T-helper 22 cell (primary cell): ENCODE measurements around the gene NUDT8.
A peak's percentile ranks its signal among the peaks of the same experiment; 100 is the strongest.
"Not testable (repeated sequence)": the region's sequence is repeated elsewhere in the genome, so short reads cannot be mapped to it uniquely, and the experiment has no call there.

Source experiments
- DNase-seq: peaks from one replicate; pipeline ENCODE4 v3.0.0-alpha.2; 2020; ENCODE audit warnings: low read depth

The NUDT8 gene

GRCh38 chr11:67588899-67589415 is 40.8 kb downstream of the NUDT8 start:
- not testable (repeated sequence) for DNase-seq

DNA sequence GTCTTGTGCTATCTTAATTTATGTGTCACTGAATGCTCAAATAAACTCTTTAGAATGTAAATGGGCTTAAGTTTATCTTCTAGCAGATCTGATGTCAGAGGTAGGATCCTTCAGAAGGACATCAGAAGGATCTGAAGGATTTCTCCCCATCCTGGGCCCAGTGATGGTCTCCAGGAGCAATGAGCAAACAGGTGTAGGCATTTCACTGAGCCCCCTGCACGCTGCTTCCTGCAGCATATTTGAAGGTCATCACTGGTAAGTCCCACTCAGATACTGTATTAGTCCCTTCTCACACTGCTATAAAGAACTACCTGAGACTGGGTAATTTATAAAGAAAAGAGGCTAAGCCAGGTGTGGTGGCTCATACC is 41.6 kb downstream of the NUDT8 start:
- no peak for DNase-seq

GRCh38 chr11:67586568-67587250 is 43.0 kb downstream of the NUDT8 start:
- DNase-seq: no peak

DNA sequence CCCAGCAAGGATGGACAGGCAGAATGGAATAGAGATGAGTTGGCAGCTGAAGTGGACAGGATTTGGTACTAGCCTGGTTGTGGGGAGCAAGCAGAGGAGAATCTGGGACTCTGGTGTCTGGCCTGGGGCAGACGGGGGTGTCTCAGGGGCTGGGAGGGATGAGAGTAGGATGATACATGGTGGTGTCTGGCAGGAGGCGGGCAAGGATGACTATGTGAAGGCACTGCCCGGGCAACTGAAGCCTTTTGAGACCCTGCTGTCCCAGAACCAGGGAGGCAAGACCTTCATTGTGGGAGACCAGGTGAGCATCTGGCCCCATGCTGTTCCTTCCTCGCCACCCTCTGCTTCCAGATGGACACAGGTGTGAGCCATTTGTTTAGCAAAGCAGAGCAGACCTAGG is 43.8 kb downstream of the NUDT8 start:
- no peak for DNase-seq

- no peak for DNase-seq
Observed at GRCh38 chr11:67584881-67585873, 44.6 kb downstream of the NUDT8 start.

DNA sequence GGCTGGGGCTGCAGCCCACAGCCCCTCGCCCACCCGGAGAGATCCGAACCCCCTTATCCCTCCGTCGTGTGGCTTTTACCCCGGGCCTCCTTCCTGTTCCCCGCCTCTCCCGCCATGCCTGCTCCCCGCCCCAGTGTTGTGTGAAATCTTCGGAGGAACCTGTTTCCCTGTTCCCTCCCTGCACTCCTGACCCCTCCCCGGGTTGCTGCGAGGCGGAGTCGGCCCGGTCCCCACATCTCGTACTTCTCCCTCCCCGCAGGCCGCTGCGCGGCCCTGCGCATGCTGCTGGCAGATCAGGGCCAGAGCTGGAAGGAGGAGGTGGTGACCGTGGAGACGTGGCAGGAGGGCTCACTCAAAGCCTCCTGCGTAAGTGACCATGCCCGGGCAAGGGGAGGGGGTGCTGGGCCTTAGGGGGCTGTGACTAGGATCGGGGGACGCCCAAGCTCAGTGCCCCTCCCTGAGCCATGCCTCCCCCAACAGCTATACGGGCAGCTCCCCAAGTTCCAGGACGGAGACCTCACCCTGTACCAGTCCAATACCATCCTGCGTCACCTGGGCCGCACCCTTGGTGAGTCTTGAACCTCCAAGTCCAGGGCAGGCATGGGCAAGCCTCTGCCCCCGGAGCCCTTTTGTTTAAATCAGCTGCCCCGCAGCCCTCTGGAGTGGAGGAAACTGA is 45.4 kb downstream of the NUDT8 start:
- DNase-seq: no peak

DNA sequence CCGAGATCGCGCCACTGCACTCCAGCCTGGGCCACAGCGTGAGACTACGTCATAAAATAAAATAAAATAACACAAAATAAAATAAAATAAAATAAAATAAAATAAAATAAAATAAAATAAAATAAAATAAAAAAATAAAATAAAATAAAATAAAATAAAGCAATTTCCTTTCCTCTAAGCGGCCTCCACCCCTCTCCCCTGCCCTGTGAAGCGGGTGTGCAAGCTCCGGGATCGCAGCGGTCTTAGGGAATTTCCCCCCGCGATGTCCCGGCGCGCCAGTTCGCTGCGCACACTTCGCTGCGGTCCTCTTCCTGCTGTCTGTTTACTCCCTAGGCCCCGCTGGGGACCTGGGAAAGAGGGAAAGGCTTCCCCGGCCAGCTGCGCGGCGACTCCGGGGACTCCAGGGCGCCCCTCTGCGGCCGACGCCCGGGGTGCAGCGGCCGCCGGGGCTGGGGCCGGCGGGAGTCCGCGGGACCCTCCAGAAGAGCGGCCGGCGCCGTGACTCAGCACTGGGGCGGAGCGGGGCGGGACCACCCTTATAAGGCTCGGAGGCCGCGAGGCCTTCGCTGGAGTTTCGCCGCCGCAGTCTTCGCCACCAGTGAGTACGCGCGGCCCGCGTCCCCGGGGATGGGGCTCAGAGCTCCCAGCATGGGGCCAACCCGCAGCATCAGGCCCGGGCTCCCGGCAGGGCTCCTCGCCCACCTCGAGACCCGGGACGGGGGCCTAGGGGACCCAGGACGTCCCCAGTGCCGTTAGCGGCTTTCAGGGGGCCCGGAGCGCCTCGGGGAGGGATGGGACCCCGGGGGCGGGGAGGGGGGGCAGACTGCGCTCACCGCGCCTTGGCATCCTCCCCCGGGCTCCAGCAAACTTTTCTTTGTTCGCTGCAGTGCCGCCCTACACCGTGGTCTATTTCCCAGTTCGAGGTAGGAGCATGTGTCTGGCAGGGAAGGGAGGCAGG is 46.2 kb downstream of the NUDT8 start, which contains the start of gene GSTP1:
TSS of gene GSTP1 (plus strand) at position 566 of the 958 bp plus-strand sequence. CDS start at position 598, 32 bp downstream.
- peak; percentile 65 for DNase-seq

- no peak for DNase-seq
Observed at GRCh38 chr11:67582011-67582410, 47.7 kb downstream of the NUDT8 start.

DNA sequence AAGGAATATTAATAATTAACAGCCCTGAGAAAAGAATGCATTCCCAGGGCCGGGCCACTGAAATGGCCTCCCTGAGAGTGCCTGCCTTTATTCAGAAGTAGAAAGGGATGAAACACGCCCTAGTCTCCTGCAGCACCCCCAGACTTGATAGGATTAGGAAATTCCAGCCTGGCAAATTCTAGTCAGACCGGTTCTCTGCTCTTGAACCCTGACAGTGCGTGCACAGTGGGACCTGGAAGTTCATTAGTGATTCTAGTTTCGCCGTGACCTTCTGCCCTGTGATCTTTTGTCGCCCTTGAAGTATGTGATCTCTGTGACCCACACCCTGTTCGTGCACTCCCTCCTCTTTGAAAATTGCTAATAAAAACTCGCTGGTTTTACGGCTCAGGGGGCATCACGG is 48.3 kb downstream of the NUDT8 start:
- DNase-seq: no peak

DNA sequence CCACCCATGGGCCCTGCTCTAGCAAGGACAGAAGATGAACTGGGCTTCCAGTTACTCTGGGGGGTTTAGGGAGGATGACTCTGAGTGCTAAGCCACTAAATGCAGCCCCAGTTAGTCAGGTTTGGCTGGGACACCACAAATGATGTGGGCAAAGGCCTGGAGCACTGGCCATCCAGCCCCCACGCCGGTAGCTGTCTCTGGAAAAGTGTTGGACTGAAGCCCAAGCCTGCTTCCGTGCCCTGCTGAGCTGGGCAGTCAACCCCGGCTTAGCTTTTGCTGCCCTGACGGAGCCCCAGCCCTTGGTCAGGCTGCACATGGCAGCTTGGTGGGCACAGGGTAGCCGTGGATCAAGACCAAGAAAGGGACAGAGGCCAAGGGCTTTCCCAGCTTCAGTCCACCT is 51.8 kb downstream of the NUDT8 start:
- no peak for DNase-seq
